Smooth muscle cell (in vitro differentiated cells): ENCODE measurements around the gene IL22RA1. TPM values are rescaled to one million over a fixed set of nuclear protein-coding genes. Genes with fewer than 3 reads are reported as not detected.

Experiments
- DNase-seq: peaks from one replicate; lab custom pipeline; 2025; ENCODE audit not compliant: unreplicated experiment; lab: John Stamatoyannopoulos, UW
- H2AFZ ChIP-seq: fragments of 200-600 bp; sonication (generic); 2 replicates; pipeline ENCODE4 v1.6.0; 2016; ENCODE audit warnings: antibody characterized with exemption, low read depth, mild to moderate bottlenecking
- H3F3A ChIP-seq: fragments of 200-600 bp; sonication (generic); 2 replicates; pipeline ENCODE4 v1.6.0; 2017; ENCODE audit warnings: antibody characterized with exemption, low read depth
- H3K27ac ChIP-seq: fragments of 200-600 bp; sonication (generic); 2 replicates; pipeline ENCODE4 v1.5.1; 2016; ENCODE audit warnings: low read depth, mild to moderate bottlenecking
- H3K27me3 ChIP-seq: fragments of 200-600 bp; sonication (generic); 2 replicates; pipeline ENCODE4 v1.6.1; 2016; ENCODE audit warnings: low read depth, mild to moderate bottlenecking
- H3K36me3 ChIP-seq: fragments of 200-600 bp; sonication (generic); 2 replicates; pipeline ENCODE4 v1.5.1; 2016; ENCODE audit warnings: low read depth
- H3K4me1 ChIP-seq: fragments of 200-600 bp; sonication (generic); 2 replicates; pipeline ENCODE4 v1.5.1; 2016; ENCODE audit warnings: low read depth
- H3K4me2 ChIP-seq: fragments of 200-600 bp; sonication (generic); 2 replicates; pipeline ENCODE4 v1.6.0; 2016; ENCODE audit warnings: mild to moderate bottlenecking
- H3K4me3 ChIP-seq: fragments of 200-600 bp; sonication (generic); 2 replicates; pipeline ENCODE4 v1.5.1; 2016; ENCODE audit warnings: mild to moderate bottlenecking
- H3K79me2 ChIP-seq: fragments of 200-600 bp; sonication (generic); 2 replicates; pipeline ENCODE4 v1.6.0; 2016; ENCODE audit warnings: low read depth, mild to moderate bottlenecking
- H3K9ac ChIP-seq: fragments of 200-600 bp; sonication (generic); 2 replicates; pipeline ENCODE4 v1.6.0; 2016; ENCODE audit warnings: low read depth
- H3K9me3 ChIP-seq: fragments of 200-600 bp; sonication (generic); replicated peaks from 2 replicates; pipeline ENCODE4 v1.5.1; 2016; ENCODE audit warnings: low read depth
- H4K20me1 ChIP-seq: fragments of 200-600 bp; sonication (generic); 2 replicates; pipeline ENCODE4 v1.6.0; 2016; ENCODE audit warnings: low read depth
- WGBS: methylation state at CpG from one replicate; pipeline ENCODE4 v1.1.7; 2016; ENCODE audit warnings: low lambda C conversion rate; 5-methylcytosine and 5-hydroxymethylcytosine counted together
- polyA plus RNA-seq: library from polyadenylated mRNA; unstranded; fragments of >200 nt; fragmentation: Nextera tagmentation; extraction: Ambion mirVana; gene quantifications from 2 replicates; pipeline ENCODE4 v1.2.1, GENCODE V29; 2016
- total RNA-seq: library from RNA; depleted of rRNA; stranded (reverse); fragments of >200 nt; gene quantifications from 2 replicates; pipeline ENCODE4 v1.2.3, GENCODE V29; 2014
- TF ChIP-seq, protein P1 (sequence below): fragments of 200-600 bp; sonication (generic); IDR thresholded peaks from 2 replicates; pipeline ENCODE4 v1.5.1; 2017; ENCODE audit warnings: borderline replicate concordance, mild to moderate bottlenecking, antibody characterized with exemption; ENCODE audit not compliant: insufficient read depth, poor library complexity, severe bottlenecking

Gene IL22RA1
- total and polyA plus RNA-seq, 2 experiments from 2014 or later, result 0.40 TPM; not detected in 1

DNA sequence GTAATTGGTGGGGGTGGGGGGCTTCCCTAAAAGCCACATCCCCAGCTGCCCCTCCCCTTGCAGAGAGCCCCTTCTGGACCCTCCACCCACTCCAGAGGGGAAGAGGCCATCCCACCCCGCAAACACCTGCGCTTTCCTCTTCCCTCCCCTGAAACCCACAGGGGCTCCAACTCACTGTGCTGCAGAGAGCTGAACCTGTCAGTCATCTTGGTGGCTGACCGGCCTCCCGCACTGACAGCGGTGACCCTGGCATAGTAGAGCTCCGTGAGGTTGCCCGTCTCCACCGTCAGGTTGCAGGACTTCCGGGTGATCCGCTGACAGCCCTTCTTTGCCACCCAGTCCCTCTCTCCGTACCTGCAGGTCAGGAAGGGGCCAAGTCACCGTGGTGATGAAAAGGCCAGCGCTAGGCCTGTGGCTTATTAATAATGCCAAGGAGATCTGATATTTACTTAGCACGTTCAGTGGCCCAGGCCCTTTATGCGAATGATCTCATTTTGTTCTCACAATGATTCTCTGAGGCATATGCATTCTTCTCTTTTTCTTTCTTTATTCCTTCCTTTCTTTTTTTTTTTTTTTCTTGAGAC lies 5.9 kb downstream of the IL22RA1 start:
- Histone ChIP-seq H3K79me2 (no peaks in the 10 kb centered on the region), H3K27me3 (no peaks in the 10 kb centered on the region), H3F3A (no peaks in the 10 kb centered on the region), H3K9ac (no peak overlapping the region), H4K20me1 (no peaks in the 10 kb centered on the region), H2AFZ (no peak overlapping the region), H3K9me3 (no peaks in the 10 kb centered on the region), H3K4me1 (no peaks in the 10 kb centered on the region), H3K36me3 (no peaks in the 10 kb centered on the region), H3K27ac (no peak overlapping the region), H3K4me2 (no peak overlapping the region), H3K4me3 (no peak overlapping the region)
- no peak for DNase-seq
- TF ChIP-seq, protein P1, sequence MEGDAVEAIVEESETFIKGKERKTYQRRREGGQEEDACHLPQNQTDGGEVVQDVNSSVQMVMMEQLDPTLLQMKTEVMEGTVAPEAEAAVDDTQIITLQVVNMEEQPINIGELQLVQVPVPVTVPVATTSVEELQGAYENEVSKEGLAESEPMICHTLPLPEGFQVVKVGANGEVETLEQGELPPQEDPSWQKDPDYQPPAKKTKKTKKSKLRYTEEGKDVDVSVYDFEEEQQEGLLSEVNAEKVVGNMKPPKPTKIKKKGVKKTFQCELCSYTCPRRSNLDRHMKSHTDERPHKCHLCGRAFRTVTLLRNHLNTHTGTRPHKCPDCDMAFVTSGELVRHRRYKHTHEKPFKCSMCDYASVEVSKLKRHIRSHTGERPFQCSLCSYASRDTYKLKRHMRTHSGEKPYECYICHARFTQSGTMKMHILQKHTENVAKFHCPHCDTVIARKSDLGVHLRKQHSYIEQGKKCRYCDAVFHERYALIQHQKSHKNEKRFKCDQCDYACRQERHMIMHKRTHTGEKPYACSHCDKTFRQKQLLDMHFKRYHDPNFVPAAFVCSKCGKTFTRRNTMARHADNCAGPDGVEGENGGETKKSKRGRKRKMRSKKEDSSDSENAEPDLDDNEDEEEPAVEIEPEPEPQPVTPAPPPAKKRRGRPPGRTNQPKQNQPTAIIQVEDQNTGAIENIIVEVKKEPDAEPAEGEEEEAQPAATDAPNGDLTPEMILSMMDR, result no peak
- 91% methylated on average over 15 of the region's 15 CpGs for WGBS

DNA sequence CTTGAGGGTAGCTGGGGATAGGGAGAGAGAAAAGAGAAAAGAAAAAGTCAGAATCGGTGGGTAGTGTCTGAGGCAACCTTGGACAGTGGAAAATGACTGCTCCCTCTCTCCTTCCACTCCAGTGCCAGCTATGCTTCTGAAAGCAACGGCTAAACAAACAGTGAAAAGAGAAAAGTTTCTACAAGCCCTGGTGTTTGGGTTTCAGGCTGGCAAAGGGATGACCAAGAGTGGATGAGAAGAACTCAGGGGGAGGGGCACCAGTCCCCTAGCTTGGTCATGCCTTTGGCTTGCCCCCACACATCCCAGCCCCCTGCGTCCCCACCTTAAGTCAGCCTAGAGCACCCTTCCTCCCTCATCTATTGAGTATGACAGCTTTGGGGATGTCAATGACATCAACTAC lies 8.6 kb downstream of the IL22RA1 start:
- H2AFZ ChIP-seq, result no peak overlapping the region
- no peaks in the 10 kb centered on the region for H3F3A ChIP-seq
- no peak for DNase-seq
- no peaks in the 10 kb centered on the region for H4K20me1 ChIP-seq
- no peak overlapping the region for H3K9ac ChIP-seq
- H3K36me3 ChIP-seq, result no peaks in the 10 kb centered on the region
- no peak overlapping the region for H3K4me2 ChIP-seq
- H3K9me3 ChIP-seq, result no peaks in the 10 kb centered on the region
- no peak overlapping the region for H3K4me3 ChIP-seq
- whole genome bisulfite sequencing, result 96% methylated on average over 3 of the region's 3 CpGs
- no peaks in the 10 kb centered on the region for H3K27me3 ChIP-seq
- no peaks in the 10 kb centered on the region for H3K79me2 ChIP-seq
- TF ChIP-seq, protein P1, result no peak
- H3K4me1 ChIP-seq, result no peaks in the 10 kb centered on the region
- H3K27ac ChIP-seq, result no peak overlapping the region

DNA sequence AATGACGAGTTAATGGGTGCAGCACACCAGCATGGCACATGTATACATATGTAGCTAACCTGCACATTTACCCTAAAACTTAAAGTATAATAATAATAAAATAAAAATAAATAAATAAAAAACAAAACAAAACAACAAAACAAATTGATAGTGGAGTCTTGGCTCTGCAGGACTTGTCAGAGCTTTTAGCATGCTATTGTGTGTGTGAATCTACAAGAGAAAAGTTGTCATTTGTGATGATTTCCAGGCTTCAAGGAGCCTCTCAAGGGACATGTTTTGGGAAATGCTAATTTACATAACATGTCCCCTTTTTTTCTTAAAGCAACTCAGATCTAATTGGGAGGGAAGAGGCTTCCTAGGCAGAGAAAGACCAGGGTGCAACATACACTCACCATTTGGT lies 9.1 kb downstream of the IL22RA1 start:
- WGBS, result 87% methylated on average over 1 of the region's 1 CpG
- no peak overlapping the region for H3K9ac ChIP-seq

More for the DNA sequence above, 9.1 kb downstream of the IL22RA1 start:
- Histone ChIP-seq H3K4me2 (no peak overlapping the region), H3K9me3 (no peaks in the 10 kb centered on the region), H3K4me3 (no peak overlapping the region), H3F3A (no peaks in the 10 kb centered on the region), H3K79me2 (no peaks in the 10 kb centered on the region), H3K36me3 (no peaks in the 10 kb centered on the region), H3K27ac (no peak overlapping the region), H2AFZ (no peak overlapping the region), H3K27me3 (no peaks in the 10 kb centered on the region), H4K20me1 (no peaks in the 10 kb centered on the region), H3K4me1 (no peaks in the 10 kb centered on the region)
- TF ChIP-seq, protein P1, result no peak
- no peak for DNase-seq
